Stimulated activated naive CD8-positive, alpha-beta T cell treated with anti-CD3 and anti-CD28 coated beads, Interleukin-15, Interleukin-2, amounts not matched to agents 100 ng/mL and 50 ng/mL, for 24 hours (primary cell): ENCODE results near the gene CCDC34.
A peak's percentile ranks its signal among the peaks of the same experiment; 100 is the strongest.

Experiments
- H3K27ac Mint-ChIP-seq: one replicate; pipeline ENCODE4 v1.8.0; 2021; ENCODE audit warnings: mild to moderate bottlenecking, mixed read lengths
- H3K27me3 Mint-ChIP-seq: one replicate; pipeline ENCODE4 v1.8.0; 2021; ENCODE audit warnings: mixed read lengths
- H3K36me3 Mint-ChIP-seq: one replicate; pipeline ENCODE4 v1.8.0; 2021; ENCODE audit warnings: low read depth, mixed read lengths
- H3K4me1 Mint-ChIP-seq: one replicate; pipeline ENCODE4 v1.8.0; 2021; ENCODE audit warnings: low read depth, mixed read lengths
- H3K4me3 Mint-ChIP-seq: one replicate; pipeline ENCODE4 v1.8.0; 2021; ENCODE audit warnings: mild to moderate bottlenecking, mixed read lengths
- H3K9me3 Mint-ChIP-seq: one replicate; pipeline ENCODE4 v1.8.0; 2021; ENCODE audit warnings: mixed read lengths

The CCDC34 gene

GRCh38 chr11:27384227-27384626, 21.2 kb upstream of the CCDC34 start:
- H3K4me3 Mint-ChIP-seq: no peak overlapping the region
- H3K36me3 Mint-ChIP-seq: no peaks in the 10 kb centered on the region
- peaks cover 4% of the 10 kb centered on the region for H3K27me3 Mint-ChIP-seq
- H3K9me3 Mint-ChIP-seq: no peaks in the 10 kb centered on the region
- H3K4me1 Mint-ChIP-seq: no peaks in the 10 kb centered on the region
- H3K27ac Mint-ChIP-seq: no peak overlapping the region

- H3K27me3 Mint-ChIP-seq: peaks cover 4% of the 10 kb centered on the region
- no peaks in the 10 kb centered on the region for H3K9me3 Mint-ChIP-seq
- H3K4me1 Mint-ChIP-seq: no peaks in the 10 kb centered on the region
- no peak overlapping the region for H3K27ac Mint-ChIP-seq
- no peaks in the 10 kb centered on the region for H3K36me3 Mint-ChIP-seq
- H3K4me3 Mint-ChIP-seq: no peak overlapping the region
Measured at GRCh38 chr11:27383645-27384044, 20.6 kb upstream of the CCDC34 start.

GRCh38 chr11:27381238-27381666, 18.2 kb upstream of the CCDC34 start:
- no peaks in the 10 kb centered on the region for H3K9me3 Mint-ChIP-seq
- H3K27ac Mint-ChIP-seq: no peak overlapping the region
- H3K4me3 Mint-ChIP-seq: no peak overlapping the region
- H3K4me1 Mint-ChIP-seq: no peaks in the 10 kb centered on the region
- peaks cover 4% of the 10 kb centered on the region for H3K27me3 Mint-ChIP-seq
- H3K36me3 Mint-ChIP-seq: no peaks in the 10 kb centered on the region

- Mint-ChIP-seq H3K27me3 (peaks cover 4% of the 10 kb centered on the region), H3K36me3 (no peaks in the 10 kb centered on the region), H3K4me1 (no peaks in the 10 kb centered on the region), H3K4me3 (no peak overlapping the region), H3K9me3 (no peaks in the 10 kb centered on the region), H3K27ac (no peak overlapping the region)
Measured at GRCh38 chr11:27380771-27381170, 17.8 kb upstream of the CCDC34 start.

DNA sequence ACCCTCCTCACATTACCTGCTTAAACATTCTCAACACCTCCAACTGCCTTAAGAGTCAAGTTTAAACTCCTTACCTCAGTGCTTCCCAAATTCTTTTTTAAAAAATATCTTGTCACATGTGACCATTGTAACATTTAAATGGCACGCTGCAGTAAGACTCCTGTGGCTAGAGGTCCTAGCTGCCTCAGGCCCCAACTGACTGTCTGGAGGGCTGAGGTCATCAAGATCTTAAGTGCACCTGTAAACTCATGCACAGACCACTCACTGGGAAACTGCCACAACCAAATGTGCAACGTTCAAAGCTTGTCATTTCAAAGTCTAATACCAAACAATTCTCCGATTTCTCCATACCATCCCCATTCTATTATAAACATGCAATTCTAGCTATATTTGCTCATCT, 16.4 kb upstream of the CCDC34 start:
- H3K27ac Mint-ChIP-seq: no peak overlapping the region
- H3K4me3 Mint-ChIP-seq: no peak overlapping the region
- H3K27me3 Mint-ChIP-seq: no peaks in the 10 kb centered on the region
- H3K9me3 Mint-ChIP-seq: no peaks in the 10 kb centered on the region
- no peaks in the 10 kb centered on the region for H3K4me1 Mint-ChIP-seq
- H3K36me3 Mint-ChIP-seq: no peaks in the 10 kb centered on the region

DNA sequence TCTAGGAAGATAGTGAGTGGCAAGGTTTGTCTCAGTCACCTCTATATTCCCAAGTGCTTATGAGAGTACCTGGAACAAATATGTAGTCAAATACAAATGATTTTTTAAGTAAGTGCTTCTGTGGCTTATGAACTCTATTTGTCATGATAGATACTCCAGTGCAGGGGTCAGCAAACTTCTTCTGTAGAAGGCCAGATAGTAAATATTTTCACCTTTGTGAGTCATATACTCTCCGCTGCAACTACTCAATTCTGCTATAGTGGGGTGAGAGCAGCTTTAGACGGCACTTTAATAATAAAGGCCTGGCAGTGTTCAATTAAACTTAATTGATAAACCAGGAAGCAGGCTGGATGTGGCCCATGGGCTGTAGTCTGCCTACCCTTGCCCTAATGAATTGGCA, 12.4 kb upstream of the CCDC34 start:
- Mint-ChIP-seq H3K36me3 (no peaks in the 10 kb centered on the region), H3K27ac (no peak overlapping the region), H3K9me3 (no peaks in the 10 kb centered on the region), H3K4me1 (no peaks in the 10 kb centered on the region), H3K27me3 (no peaks in the 10 kb centered on the region), H3K4me3 (no peak overlapping the region)

GRCh38 chr11:27373856-27374602, 11.0 kb upstream of the CCDC34 start:
- Mint-ChIP-seq H3K27me3 (no peaks in the 10 kb centered on the region), H3K27ac (no peak overlapping the region), H3K4me1 (no peaks in the 10 kb centered on the region), H3K4me3 (no peak overlapping the region), H3K36me3 (no peaks in the 10 kb centered on the region), H3K9me3 (no peaks in the 10 kb centered on the region)

- Mint-ChIP-seq H3K9me3 (no peaks in the 10 kb centered on the region), H3K27ac (no peak overlapping the region), H3K4me1 (no peaks in the 10 kb centered on the region), H3K27me3 (no peaks in the 10 kb centered on the region), H3K36me3 (no peaks in the 10 kb centered on the region), H3K4me3 (no peak overlapping the region)
Measured at GRCh38 chr11:27373392-27373791, 10.4 kb upstream of the CCDC34 start.

GRCh38 chr11:27372164-27372563, 9.1 kb upstream of the CCDC34 start:
- Mint-ChIP-seq H3K4me3 (no peak overlapping the region), H3K36me3 (no peaks in the 10 kb centered on the region), H3K9me3 (no peaks in the 10 kb centered on the region), H3K27ac (no peak overlapping the region), H3K27me3 (no peaks in the 10 kb centered on the region), H3K4me1 (no peaks in the 10 kb centered on the region)

DNA sequence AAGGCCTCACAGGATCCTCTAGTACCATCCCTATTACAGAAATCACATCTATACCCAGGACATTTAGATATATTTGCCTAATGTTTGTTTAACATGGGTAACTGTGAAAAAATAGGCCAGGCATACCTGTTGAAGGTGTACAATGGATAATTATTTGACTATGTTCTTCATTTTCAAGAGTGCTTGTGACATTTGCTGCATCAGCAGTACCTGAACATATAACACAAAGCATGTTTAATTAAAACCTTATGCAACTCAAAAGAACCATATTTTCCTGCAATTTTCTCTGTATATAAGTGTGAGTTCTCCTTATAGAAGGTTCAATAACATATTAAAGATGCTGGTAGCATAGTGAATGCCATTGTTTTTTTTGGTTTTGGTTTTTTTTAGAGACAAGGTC, 8.5 kb upstream of the CCDC34 start:
- no peaks in the 10 kb centered on the region for H3K27me3 Mint-ChIP-seq
- H3K4me3 Mint-ChIP-seq: no peak overlapping the region
- no peak overlapping the region for H3K27ac Mint-ChIP-seq
- no peaks in the 10 kb centered on the region for H3K36me3 Mint-ChIP-seq
- H3K9me3 Mint-ChIP-seq: no peaks in the 10 kb centered on the region
- no peaks in the 10 kb centered on the region for H3K4me1 Mint-ChIP-seq

DNA sequence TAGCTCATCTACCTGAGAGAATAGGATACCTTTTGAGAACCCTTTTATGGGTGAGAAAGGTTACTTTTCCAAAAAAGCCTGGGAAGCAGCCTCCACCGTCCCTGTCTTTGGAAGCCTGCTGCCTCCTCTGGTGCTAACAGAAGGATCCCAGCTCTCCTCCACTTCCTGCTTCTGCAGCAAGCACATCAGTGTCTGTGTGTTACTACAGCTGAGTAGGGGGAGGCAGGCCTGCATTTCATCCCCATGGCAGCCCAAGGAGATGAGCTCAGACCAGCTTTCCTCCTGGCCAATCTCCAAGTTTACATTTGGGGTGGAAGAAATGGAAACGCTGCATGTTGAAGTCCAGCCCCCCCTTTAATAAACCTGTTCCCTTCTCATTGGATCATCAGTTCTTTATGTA, 7.4 kb upstream of the CCDC34 start:
- Mint-ChIP-seq H3K4me3 (no peak overlapping the region), H3K4me1 (no peaks in the 10 kb centered on the region), H3K27me3 (no peaks in the 10 kb centered on the region), H3K27ac (no peak overlapping the region), H3K9me3 (no peaks in the 10 kb centered on the region), H3K36me3 (no peaks in the 10 kb centered on the region)

GRCh38 chr11:27367881-27368280, 4.9 kb upstream of the CCDC34 start:
- Mint-ChIP-seq H3K27me3 (no peaks in the 10 kb centered on the region), H3K9me3 (no peaks in the 10 kb centered on the region), H3K4me3 (no peak overlapping the region), H3K36me3 (no peaks in the 10 kb centered on the region), H3K4me1 (peaks cover 10% of the 10 kb centered on the region), H3K27ac (no peak overlapping the region)

- peaks cover 27% of the 10 kb centered on the region for H3K4me1 Mint-ChIP-seq
- no peaks in the 10 kb centered on the region for H3K9me3 Mint-ChIP-seq
- peak overlapping the region; percentile 85 for H3K27ac Mint-ChIP-seq
- no peaks in the 10 kb centered on the region for H3K36me3 Mint-ChIP-seq
- H3K4me3 Mint-ChIP-seq: peak overlapping the region; percentile 96
- no peaks in the 10 kb centered on the region for H3K27me3 Mint-ChIP-seq
Measured at GRCh38 chr11:27363576-27364117, 632 bp upstream of the CCDC34 start.

- Mint-ChIP-seq H3K27ac (peak overlapping the region; percentile 96), H3K36me3 (no peaks in the 10 kb centered on the region), H3K9me3 (no peaks in the 10 kb centered on the region), H3K27me3 (no peaks in the 10 kb centered on the region), H3K4me1 (peaks cover 27% of the 10 kb centered on the region), H3K4me3 (peak overlapping the region; percentile 96)
Measured at GRCh38 chr11:27361649-27362431, 1.2 kb downstream of the CCDC34 start.

GRCh38 chr11:27358296-27358695, 4.7 kb downstream of the CCDC34 start:
- Mint-ChIP-seq H3K4me3 (no peak overlapping the region), H3K4me1 (peaks cover 19% of the 10 kb centered on the region), H3K9me3 (no peaks in the 10 kb centered on the region), H3K27ac (no peak overlapping the region), H3K36me3 (no peaks in the 10 kb centered on the region), H3K27me3 (no peaks in the 10 kb centered on the region)
